Naive thymus-derived CD8-positive, alpha-beta T cell (primary cell): ENCODE measurements around the gene ALG3. TPM values are rescaled to one million over a fixed set of nuclear protein-coding genes. Genes with fewer than 3 reads are reported as not detected.

Experiments used
- ATAC-seq, 2 donors: fragments of 150-1000 bp; cut with Tn5 transposase in 1 of 2; sonication (Bioruptor Pico), chemical (Tn5 transposase) in 1 of 2; 1 replicate in 1 of 2; 2 replicates in 1 of 2; pipeline ENCODE4 v1.10.0; 2021; ENCODE audit warnings: mild to moderate bottlenecking in 2 of 2, moderate library complexity in 2 of 2
- POLR2A ChIA-PET: fragments of 350-600 bp; sonication (Branson Sonifier 250); formaldehyde crosslinking; loops from one replicate; lab custom pipeline; 2021; ENCODE audit warnings: antibody characterized with exemption; lab: Charles Lee
- DNase-seq, 10 donors: peaks; one replicate each; pipeline versions ENCODE4 v3.0.0 to v3.0.0-alpha.2; 2020 to 2022
- H3K27ac Mint-ChIP-seq, 10 donors: one replicate each; pipeline ENCODE4 v1.8.0; 2020 to 2022; ENCODE audit warnings: mild to moderate bottlenecking in 10 of 10, mixed read lengths in 10 of 10, moderate library complexity in 4 of 10, inconsistent platforms in 1 of 10
- H3K27me3 Mint-ChIP-seq, 5 donors: one replicate each; pipeline ENCODE4 v1.8.0; 2021 to 2022; ENCODE audit warnings: mixed read lengths in 5 of 5
- H3K36me3 Mint-ChIP-seq, 3 donors: one replicate each; pipeline ENCODE4 v1.8.0; 2020 to 2022; ENCODE audit warnings: mixed read lengths in 3 of 3, mild to moderate bottlenecking in 2 of 3, inconsistent platforms in 1 of 3
- H3K4me1 Mint-ChIP-seq, 4 donors: one replicate each; pipeline ENCODE4 v1.8.0; 2021 to 2022; ENCODE audit warnings: mixed read lengths in 4 of 4
- H3K4me3 Mint-ChIP-seq, 10 donors: one replicate each; pipeline ENCODE4 v1.8.0; 2020 to 2022; ENCODE audit warnings: mild to moderate bottlenecking in 10 of 10, mixed read lengths in 10 of 10, moderate library complexity in 6 of 10, inconsistent platforms in 1 of 10
- H3K9me3 Mint-ChIP-seq, 9 donors: one replicate each; pipeline ENCODE4 v1.8.0; 2020 to 2022; ENCODE audit warnings: mixed read lengths in 9 of 9, mild to moderate bottlenecking in 3 of 9, inconsistent platforms in 1 of 9, moderate library complexity in 1 of 9
- polyA plus RNA-seq, 3 donors: library from polyadenylated mRNA; unstranded; fragments of 300-500 nt; fragmentation: Illumina TruSeq; gene quantifications; one replicate each; pipeline ENCODE4 v1.2.3, GENCODE V29; 2021
- total RNA-seq, 8 experiments: library from RNA in 2 of 8; stranded (reverse) in 2 of 8; gene quantifications; one replicate each; pipeline ENCODE4 v1.2.3 and lab custom pipeline; 2021 to 2026

The ALG3 gene
- total and polyA plus RNA-seq, 5 experiments from 2014 or later: 37.7 to 68.6 (median 47.6) TPM

DNA sequence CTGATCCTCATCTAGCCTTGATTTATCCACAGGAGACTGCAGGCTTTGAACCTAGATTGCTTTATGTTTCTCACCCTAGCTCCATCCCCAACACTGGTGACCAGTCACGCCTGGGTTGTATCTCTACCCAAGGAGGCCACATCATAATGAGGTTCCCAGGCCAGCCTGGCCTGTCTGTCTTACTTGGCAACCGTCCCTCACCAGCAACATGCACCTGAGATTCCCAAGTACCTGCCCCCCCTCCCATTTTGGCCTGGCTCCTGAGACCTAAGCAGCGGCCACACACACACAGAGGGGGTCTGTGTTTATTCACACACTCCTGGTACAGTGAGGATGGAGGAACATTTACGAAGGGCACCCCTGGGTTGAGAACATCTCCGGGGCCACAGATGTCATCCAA, 10.2 kb upstream of the ALG3 start:
- peaks cover 13 to 38% (median 23%) of the 10 kb centered on the region in 5 donors for H3K27me3 Mint-ChIP-seq
- DNase-seq: no peak
- H3K4me3 Mint-ChIP-seq: peak overlapping the region in 8 of 10 donors; percentile 30 to 80 (median 55)
- no peak for ATAC-seq
- peaks cover 12 to 24% (median 23%) of the 10 kb centered on the region in 4 donors for H3K4me1 Mint-ChIP-seq
- peaks cover 5 to 13% (median 9%) of the 10 kb centered on the region in 3 donors for H3K36me3 Mint-ChIP-seq
- POLR2A ChIA-PET: no interaction called here
- peak overlapping the region in 1 of 10 donors; percentile 79 for H3K27ac Mint-ChIP-seq
- peaks cover 0 to 4% (median 0%) of the 10 kb centered on the region in 9 donors for H3K9me3 Mint-ChIP-seq

GRCh38 chr3:184257083-184257915, 8.5 kb upstream of the ALG3 start:
- Mint-ChIP-seq H3K9me3 (peaks cover 0 to 4% (median 0%) of the 10 kb centered on the region in 9 donors), H3K36me3 (peaks cover 5 to 9% (median 9%) of the 10 kb centered on the region in 3 donors), H3K27me3 (peaks cover 9 to 27% (median 18%) of the 10 kb centered on the region in 5 donors), H3K4me3 (no peak overlapping the region), H3K4me1 (peaks cover 12 to 20% (median 17%) of the 10 kb centered on the region in 4 donors), H3K27ac (no peak overlapping the region)
- ATAC-seq: no peak
- POLR2A ChIA-PET: interaction anchor here (0.7 kb wide), 1 partner anchor 306 kb away, joined by 3 read pairs; no protein-coding TSS in a partner anchor
- DNase-seq: no peak

GRCh38 chr3:184255291-184256039, 6.7 kb upstream of the ALG3 start:
- no peak for ATAC-seq
- POLR2A ChIA-PET: no interaction called here
- Mint-ChIP-seq H3K9me3 (peaks cover 0 to 2% (median 0%) of the 10 kb centered on the region in 9 donors), H3K36me3 (peaks cover 0 to 9% (median 4%) of the 10 kb centered on the region in 3 donors), H3K4me3 (no peak overlapping the region), H3K27ac (no peak overlapping the region), H3K27me3 (peaks cover 2 to 14% (median 10%) of the 10 kb centered on the region in 5 donors), H3K4me1 (peaks cover 4 to 11% (median 7%) of the 10 kb centered on the region in 4 donors)
- no peak for DNase-seq

GRCh38 chr3:184250167-184250828, 1.5 kb upstream of the ALG3 start:
- H3K4me3 Mint-ChIP-seq: peak overlapping the region; percentile 94 to 100 (median 96)
- H3K9me3 Mint-ChIP-seq: no peaks in the 10 kb centered on the region
- H3K27me3 Mint-ChIP-seq: no peaks in the 10 kb centered on the region
- DNase-seq (peak; percentile 71 to 92 (median 85)), ATAC-seq (peak; percentile 65 to 67)
- peak overlapping the region; percentile 36 to 98 (median 94) for H3K27ac Mint-ChIP-seq
- peaks cover 0 to 8% (median 0%) of the 10 kb centered on the region in 3 donors for H3K36me3 Mint-ChIP-seq
- H3K4me1 Mint-ChIP-seq: peaks cover 15 to 26% (median 19%) of the 10 kb centered on the region in 4 donors
- POLR2A ChIA-PET: interaction anchor here (0.9 to 1.2 kb wide), 2 partner anchors 21 to 115 kb away, joined by 3 to 17 read pairs; partner anchors contain the start of genes EIF2B5 and VWA5B2

DNA sequence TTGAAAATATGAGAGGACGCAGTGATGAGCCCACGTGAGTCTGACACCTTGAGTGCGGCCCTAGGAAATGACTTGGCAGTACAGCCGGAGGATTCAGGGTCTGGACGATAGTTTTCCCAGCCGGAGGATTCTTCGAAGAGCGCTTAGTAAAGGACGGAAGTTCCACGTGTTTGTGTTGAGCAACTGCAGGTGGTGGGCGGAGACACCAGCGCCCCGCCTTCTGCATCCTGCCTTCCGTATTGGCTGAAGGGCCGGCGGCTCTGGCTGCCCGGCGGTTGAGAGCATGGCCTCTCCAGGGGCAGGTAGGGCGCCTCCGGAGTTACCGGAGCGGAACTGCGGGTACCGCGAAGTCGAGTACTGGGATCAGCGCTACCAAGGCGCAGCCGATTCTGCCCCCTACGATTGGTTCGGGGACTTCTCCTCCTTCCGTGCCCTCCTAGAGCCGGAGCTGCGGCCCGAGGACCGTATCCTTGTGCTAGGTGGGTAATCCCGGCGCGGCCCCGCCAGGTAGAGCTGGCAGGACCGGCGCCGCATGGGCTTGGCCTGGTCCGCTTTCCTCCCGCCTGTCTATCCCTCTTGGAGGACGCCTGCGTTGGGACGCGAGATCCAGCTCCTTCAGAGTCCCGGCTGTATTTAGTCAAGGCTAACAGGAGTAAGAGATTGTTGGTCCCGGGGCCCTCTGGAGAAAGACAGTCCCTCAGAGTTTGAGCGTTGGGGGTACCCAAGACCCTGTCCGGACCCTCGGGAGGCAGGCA, 827 bp upstream of the ALG3 start, which contains the start of gene EEF1AKMT4:
Gene EEF1AKMT4 (plus strand): TSS at position 261 of the 755 bp plus-strand sequence. CDS start 23 bp downstream, at position 284.
- Mint-ChIP-seq H3K27me3 (no peaks in the 10 kb centered on the region), H3K27ac (peak within 1 kb of the TSS; percentile 93 to 98 (median 96))

GRCh38 chr3:184242297-184242685, 6.5 kb downstream of the ALG3 start:
- Mint-ChIP-seq H3K9me3 (no peaks in the 10 kb centered on the region), H3K36me3 (peaks cover 0 to 40% (median 3%) of the 10 kb centered on the region in 3 donors), H3K4me3 (peak overlapping the region in 1 of 10 donors; percentile 20), H3K4me1 (peaks cover under 1 to 16% (median 8%) of the 10 kb centered on the region in 4 donors), H3K27ac (no peak overlapping the region), H3K27me3 (peaks cover 0 to 3% (median 0%) of the 10 kb centered on the region in 5 donors)
- POLR2A ChIA-PET: interaction anchor here (1.4 kb wide), 1 partner anchor 66 kb away, joined by 3 read pairs; no protein-coding TSS in a partner anchor
- ATAC-seq: no peak
- no peak for DNase-seq

More for the DNA sequence above, 827 bp upstream of the ALG3 start, which contains the start of gene EEF1AKMT4:
- ATAC-seq (peak; percentile 87 to 90), DNase-seq (peak; percentile 87 to 97 (median 94))
- Mint-ChIP-seq H3K4me1 (peaks cover 15 to 28% (median 21%) of the 10 kb centered on the region in 4 donors), H3K4me3 (peak within 1 kb of the TSS; percentile 94 to 100 (median 96)), H3K9me3 (no peaks in the 10 kb centered on the region), H3K36me3 (peaks cover 0 to 15% (median 0%) of the 10 kb centered on the region in 3 donors)
- POLR2A ChIA-PET: interaction anchor here (0.9 to 1.2 kb wide), 2 partner anchors 20 to 114 kb away, joined by 3 to 17 read pairs; partner anchors contain the start of genes EIF2B5 and VWA5B2

- H3K27ac Mint-ChIP-seq: no peak overlapping the region
- DNase-seq (no peak), ATAC-seq (peak in 1 of 2 donors; percentile 80)
- no peaks in the 10 kb centered on the region for H3K9me3 Mint-ChIP-seq
- peaks cover 0 to 40% (median 3%) of the 10 kb centered on the region in 3 donors for H3K36me3 Mint-ChIP-seq
- H3K27me3 Mint-ChIP-seq: peaks cover 0 to 7% (median 0%) of the 10 kb centered on the region in 5 donors
- POLR2A ChIA-PET: interaction anchor here (1.4 kb wide), 1 partner anchor 65 kb away, joined by 3 read pairs; no protein-coding TSS in a partner anchor
- peak overlapping the region in 1 of 10 donors; percentile 20 for H3K4me3 Mint-ChIP-seq
- peaks cover 0 to 12% (median 8%) of the 10 kb centered on the region in 4 donors for H3K4me1 Mint-ChIP-seq
Observed at GRCh38 chr3:184241447-184242296, 7.1 kb downstream of the ALG3 start.

DNA sequence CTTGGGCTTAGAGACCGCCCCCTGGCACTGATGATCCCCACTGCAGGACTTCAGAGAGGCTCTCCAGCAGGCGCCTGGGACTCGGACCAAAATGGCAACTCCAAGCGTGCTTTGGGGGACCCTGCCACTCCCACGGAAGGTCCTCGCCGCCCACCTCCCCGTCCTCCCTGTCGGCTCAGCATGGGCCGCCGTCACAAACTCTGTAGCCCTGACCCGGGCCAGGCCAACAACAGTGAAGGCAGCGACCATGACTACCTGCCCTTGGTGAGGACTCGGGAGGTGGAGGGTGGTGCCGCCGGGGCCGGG, 7.7 kb downstream of the ALG3 start:
- no peak for DNase-seq
- ATAC-seq: no peak
- Mint-ChIP-seq H3K4me3 (no peak overlapping the region), H3K36me3 (peaks cover 0 to 38% (median 3%) of the 10 kb centered on the region in 3 donors), H3K27ac (no peak overlapping the region), H3K4me1 (peaks cover 0 to 8% (median 6%) of the 10 kb centered on the region in 4 donors), H3K9me3 (no peaks in the 10 kb centered on the region), H3K27me3 (peaks cover 0 to 7% (median 0%) of the 10 kb centered on the region in 5 donors)
- POLR2A ChIA-PET: interaction anchor here (1.4 kb wide), 1 partner anchor 65 kb away, joined by 3 read pairs; no protein-coding TSS in a partner anchor

GRCh38 chr3:184240384-184241140, 8.2 kb downstream of the ALG3 start:
- Mint-ChIP-seq H3K27ac (no peak overlapping the region), H3K9me3 (no peaks in the 10 kb centered on the region), H3K27me3 (peaks cover 0 to 7% (median 0%) of the 10 kb centered on the region in 5 donors), H3K4me3 (no peak overlapping the region), H3K4me1 (peaks cover 0 to 5% (median 2%) of the 10 kb centered on the region in 4 donors), H3K36me3 (peaks cover 0 to 34% (median 3%) of the 10 kb centered on the region in 3 donors)
- DNase-seq (no peak), ATAC-seq (no peak)
- POLR2A ChIA-PET: interaction anchor here (0.6 kb wide), 1 partner anchor 543 kb away, joined by 3 read pairs; no protein-coding TSS in a partner anchor

GRCh38 chr3:184239708-184240107, 9.1 kb downstream of the ALG3 start:
- H3K4me1 Mint-ChIP-seq: peaks cover 0 to 3% (median 0%) of the 10 kb centered on the region in 4 donors
- H3K27ac Mint-ChIP-seq: no peak overlapping the region
- POLR2A ChIA-PET: interaction anchor here (0.6 to 1.5 kb wide), 2 partner anchors 10 to 543 kb away, joined by 3 to 4 read pairs; no protein-coding TSS in a partner anchor
- H3K9me3 Mint-ChIP-seq: no peaks in the 10 kb centered on the region
- H3K27me3 Mint-ChIP-seq: peaks cover 0 to 7% (median 0%) of the 10 kb centered on the region in 5 donors
- ATAC-seq (no peak), DNase-seq (no peak)
- no peak overlapping the region for H3K4me3 Mint-ChIP-seq
- peaks cover 0 to 27% (median 3%) of the 10 kb centered on the region in 3 donors for H3K36me3 Mint-ChIP-seq
